ENCODE measurements around the gene JMJD4.

JMJD4 gene, protein sequence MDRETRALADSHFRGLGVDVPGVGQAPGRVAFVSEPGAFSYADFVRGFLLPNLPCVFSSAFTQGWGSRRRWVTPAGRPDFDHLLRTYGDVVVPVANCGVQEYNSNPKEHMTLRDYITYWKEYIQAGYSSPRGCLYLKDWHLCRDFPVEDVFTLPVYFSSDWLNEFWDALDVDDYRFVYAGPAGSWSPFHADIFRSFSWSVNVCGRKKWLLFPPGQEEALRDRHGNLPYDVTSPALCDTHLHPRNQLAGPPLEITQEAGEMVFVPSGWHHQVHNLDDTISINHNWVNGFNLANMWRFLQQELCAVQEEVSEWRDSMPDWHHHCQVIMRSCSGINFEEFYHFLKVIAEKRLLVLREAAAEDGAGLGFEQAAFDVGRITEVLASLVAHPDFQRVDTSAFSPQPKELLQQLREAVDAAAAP

GRCh38 chr1:227734856-227735538 is at the start of gene JMJD4, which contains the start of gene SNAP47:
Gene JMJD4 (minus strand): TSS chr1:227735302. CDS start chr1:227735273, 29 bp downstream.
Gene SNAP47 (plus strand): TSS chr1:227735435. CDS start chr1:227747737, 12,302 bp downstream.
- DNase-seq (ENCODE audit: low spot score) = peak; percentile 97

- no peak for DNase-seq (ENCODE audit: low spot score)
Observed at GRCh38 chr1:227782226-227782625, 47.1 kb upstream of the JMJD4 start.

GRCh38 chr1:227781314-227781930 is 46.3 kb upstream of the JMJD4 start:
- DNase-seq (ENCODE audit: low spot score) = no peak

DNA sequence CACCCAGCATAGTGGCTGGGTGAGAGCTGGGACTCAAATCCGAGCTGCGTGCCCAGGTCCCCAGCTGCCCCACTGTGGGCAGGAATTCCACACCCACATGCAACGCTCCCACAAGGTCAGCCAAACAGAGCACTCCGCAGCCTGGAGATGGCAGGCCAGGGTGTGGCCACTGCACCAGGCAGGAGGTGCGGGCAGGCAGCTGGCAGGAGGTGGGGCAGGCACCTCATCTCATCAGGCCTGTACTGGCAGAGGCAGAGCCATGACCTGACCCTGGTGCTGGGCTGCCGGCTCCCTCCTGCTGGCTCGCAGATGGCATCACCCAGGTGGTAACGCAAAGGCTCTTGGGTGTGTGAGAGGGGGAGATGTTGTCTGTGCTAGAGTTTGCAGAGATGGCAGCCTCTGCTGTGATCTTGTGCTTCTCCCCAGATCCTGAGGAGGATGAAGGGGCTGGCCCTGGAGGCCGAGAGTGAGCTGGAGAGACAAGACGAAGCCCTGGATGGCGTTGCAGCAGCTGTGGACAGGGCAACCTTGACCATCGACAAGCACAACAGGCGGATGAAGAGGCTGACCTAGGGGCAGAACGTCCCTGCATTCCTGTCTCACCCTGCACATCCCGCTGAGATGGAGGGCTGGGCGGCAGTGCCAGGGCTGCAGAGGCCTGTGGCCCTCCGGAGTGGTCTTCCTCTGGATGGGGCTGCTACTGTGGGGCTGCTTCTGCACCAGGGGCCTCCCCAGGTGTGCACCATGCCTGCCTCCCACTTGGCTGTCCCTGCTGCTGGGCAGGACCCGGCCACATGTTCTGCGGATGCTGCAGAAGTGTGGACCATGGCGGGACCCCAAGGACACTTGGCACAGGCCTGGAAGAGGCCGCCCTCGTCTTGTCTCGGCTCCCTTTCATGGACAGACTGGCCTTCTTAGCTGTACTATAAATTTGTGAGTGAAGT is 45.3 kb upstream of the JMJD4 start:
- no peak for DNase-seq (ENCODE audit: low spot score)

DNA sequence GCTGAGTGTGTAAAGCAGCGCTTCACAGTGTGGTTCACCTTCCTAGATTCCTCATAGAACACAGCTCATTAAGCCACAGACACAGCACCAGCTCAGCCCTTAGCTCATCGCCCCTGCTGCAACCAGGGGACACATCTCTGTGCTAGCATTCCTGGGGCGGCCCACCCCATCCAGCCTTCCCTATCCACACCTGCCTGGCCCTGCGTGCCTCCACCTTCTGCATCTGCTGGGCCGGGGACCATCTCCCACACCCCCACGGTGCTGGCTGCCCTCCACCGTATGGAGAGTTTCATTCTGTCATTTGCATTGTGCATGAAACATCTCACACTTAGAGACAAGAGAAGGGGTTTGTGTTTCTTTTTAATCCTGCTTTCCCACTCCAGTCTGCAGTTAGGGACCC is 44.6 kb upstream of the JMJD4 start:
- DNase-seq (ENCODE audit: low spot score) = no peak

- DNase-seq (ENCODE audit: low spot score) = no peak
Observed at GRCh38 chr1:227779021-227779441, 43.9 kb upstream of the JMJD4 start.

GRCh38 chr1:227778401-227778947 is 43.4 kb upstream of the JMJD4 start:
- no peak for DNase-seq (ENCODE audit: low spot score)

DNA sequence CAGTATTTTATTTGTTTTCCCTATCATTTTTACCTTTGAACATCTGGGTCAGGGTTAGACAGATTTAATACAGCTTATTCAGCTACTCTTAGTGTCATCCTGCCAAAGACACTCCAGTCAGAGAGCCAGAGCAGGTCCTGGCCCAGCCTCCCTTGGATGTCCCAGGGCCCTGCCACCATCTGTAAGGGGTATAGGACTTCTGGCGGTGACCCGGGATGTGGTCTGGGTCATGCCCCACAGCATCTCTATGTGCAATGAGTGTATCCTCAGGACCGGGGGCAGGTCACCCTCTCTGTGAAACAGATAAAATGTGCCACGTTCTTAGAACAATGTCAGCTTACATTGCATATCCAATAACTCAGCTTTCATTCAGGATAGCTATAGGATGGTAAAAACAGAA is 42.5 kb upstream of the JMJD4 start:
- DNase-seq (ENCODE audit: low spot score) = no peak

GRCh38 chr1:227777156-227777555 is 42.1 kb upstream of the JMJD4 start:
- DNase-seq (ENCODE audit: low spot score) = no peak

DNA sequence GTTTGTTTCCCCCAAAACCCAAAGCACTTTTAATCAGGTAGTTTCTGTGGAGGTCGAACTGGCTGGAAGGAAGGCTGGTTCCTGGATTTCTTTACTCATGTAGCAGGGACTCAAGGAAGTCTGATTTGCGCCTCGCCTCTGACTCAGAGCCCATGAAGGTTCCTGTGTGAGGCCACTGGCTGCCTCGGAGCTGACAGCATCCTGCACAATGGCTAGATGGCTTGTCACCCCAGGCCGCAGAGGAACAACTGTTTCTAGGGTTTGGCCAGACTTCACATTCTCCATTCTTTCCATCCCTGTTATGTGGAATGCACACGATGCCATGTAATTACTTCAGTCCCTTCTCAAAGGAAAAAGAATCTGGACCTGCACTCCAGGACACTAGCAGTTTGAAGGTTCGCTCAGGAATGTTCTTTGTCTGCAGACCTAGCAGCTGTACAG is 41.2 kb upstream of the JMJD4 start:
- DNase-seq (ENCODE audit: low spot score) = peak; percentile 55

- DNase-seq (ENCODE audit: low spot score) = no peak
Observed at GRCh38 chr1:227775841-227776240, 40.7 kb upstream of the JMJD4 start.

- no peak for DNase-seq (ENCODE audit: low spot score)
Observed at GRCh38 chr1:227774821-227775661, 39.9 kb upstream of the JMJD4 start.

- DNase-seq (ENCODE audit: low spot score) = no peak
Observed at GRCh38 chr1:227774051-227774731, 39.1 kb upstream of the JMJD4 start.

DNA sequence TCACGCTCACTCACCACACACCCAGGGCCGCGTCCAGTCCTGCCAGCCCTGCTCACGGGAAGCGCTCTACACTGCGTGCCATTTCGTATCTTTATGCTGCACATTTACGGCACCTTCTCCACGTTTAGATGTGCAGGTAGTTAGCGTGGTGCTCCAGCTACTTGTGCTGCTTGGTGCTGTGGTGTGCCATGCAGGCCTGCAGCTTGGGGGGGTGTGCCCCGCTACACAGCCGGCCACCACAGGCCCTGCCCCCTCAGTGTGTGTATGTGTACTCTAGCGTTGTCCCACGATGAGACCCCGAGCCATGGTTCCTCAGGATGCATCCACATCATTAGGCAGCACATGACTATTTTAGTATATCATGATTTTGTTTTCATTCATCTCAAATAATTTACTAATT is 38.5 kb upstream of the JMJD4 start:
- DNase-seq (ENCODE audit: low spot score) = no peak

- DNase-seq (ENCODE audit: low spot score) = no peak
Observed at GRCh38 chr1:227771771-227772170, 36.7 kb upstream of the JMJD4 start.

- DNase-seq (ENCODE audit: low spot score) = no peak
Observed at GRCh38 chr1:227771326-227771725, 36.2 kb upstream of the JMJD4 start.

GRCh38 chr1:227770812-227771211 is 35.7 kb upstream of the JMJD4 start:
- DNase-seq (ENCODE audit: low spot score) = no peak

DNA sequence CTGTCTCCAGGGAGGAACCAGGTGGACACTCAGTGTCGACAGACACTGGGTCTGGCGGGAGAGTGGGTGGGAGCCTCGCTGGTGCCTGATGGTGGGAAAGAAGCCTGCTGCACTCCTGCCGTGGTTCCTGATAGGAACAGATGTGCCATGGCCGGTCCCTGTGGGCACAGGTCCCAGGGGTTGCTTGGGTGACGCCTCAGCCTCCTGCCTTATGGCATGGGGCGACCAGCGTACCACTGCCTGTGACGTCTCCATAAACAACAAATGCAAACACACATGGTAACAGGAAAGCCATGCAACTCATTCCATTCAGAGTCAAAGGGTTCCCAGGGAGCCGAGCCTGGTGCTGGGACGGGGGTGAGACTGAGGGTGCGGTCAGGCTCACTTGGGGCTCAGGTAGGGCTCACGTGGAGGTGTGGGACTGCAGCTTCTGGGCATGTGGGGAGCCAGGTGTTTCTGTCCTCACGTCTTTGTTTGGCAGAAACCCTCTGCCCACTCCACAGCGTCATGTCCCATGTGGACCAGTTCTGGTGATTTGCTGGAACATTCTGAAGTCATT is 34.9 kb upstream of the JMJD4 start:
- DNase-seq (ENCODE audit: low spot score) = no peak

All from hepatic stellate cell (primary cell).